Thyroid gland (tissue), 4 donors: ENCODE measurements around the gene PTPRG.

Experiments used
- CTCF ChIP-seq, 6 experiments: fragments of 200-600 bp in 3 of 6; fragments of 450-650 bp in 3 of 6; sonication (generic) in 3 of 6; IDR thresholded peaks; one replicate each; pipeline ENCODE4 v1.5.1; 2016 to 2019; ENCODE audit warnings: antibody characterized with exemption in 6 of 6, mild to moderate bottlenecking in 2 of 6, inconsistent platforms in 1 of 6, moderate library complexity in 1 of 6
- POLR2A ChIP-seq, 2 donors: fragments of 450-650 bp; IDR thresholded peaks; one replicate each; pipeline ENCODE4 v1.6.1; 2017; ENCODE audit warnings: antibody characterized with exemption in 2 of 2, mild to moderate bottlenecking in 2 of 2, moderate library complexity in 1 of 2

- TF ChIP-seq CTCF (IDR thresholded peaks at IDR 0.05) (no peak), POLR2A (IDR thresholded peaks at IDR 0.05) (no peak)
Observed at GRCh38 chr3:61595288-61595687, 33.9 kb downstream of the PTPRG start.
